ENCODE measurements around the gene PTPRN2.

GRCh38 chr7:158295966-158296797 lies 291.4 kb downstream of the PTPRN2 start:
- TF ChIP-seq EZH2 (IDR thresholded peaks at IDR 0.05; ENCODE audit: borderline replicate concordance, low read depth, low read length, poor library complexity, severe bottlenecking): no peak
- TF ChIP-seq, protein P1, sequence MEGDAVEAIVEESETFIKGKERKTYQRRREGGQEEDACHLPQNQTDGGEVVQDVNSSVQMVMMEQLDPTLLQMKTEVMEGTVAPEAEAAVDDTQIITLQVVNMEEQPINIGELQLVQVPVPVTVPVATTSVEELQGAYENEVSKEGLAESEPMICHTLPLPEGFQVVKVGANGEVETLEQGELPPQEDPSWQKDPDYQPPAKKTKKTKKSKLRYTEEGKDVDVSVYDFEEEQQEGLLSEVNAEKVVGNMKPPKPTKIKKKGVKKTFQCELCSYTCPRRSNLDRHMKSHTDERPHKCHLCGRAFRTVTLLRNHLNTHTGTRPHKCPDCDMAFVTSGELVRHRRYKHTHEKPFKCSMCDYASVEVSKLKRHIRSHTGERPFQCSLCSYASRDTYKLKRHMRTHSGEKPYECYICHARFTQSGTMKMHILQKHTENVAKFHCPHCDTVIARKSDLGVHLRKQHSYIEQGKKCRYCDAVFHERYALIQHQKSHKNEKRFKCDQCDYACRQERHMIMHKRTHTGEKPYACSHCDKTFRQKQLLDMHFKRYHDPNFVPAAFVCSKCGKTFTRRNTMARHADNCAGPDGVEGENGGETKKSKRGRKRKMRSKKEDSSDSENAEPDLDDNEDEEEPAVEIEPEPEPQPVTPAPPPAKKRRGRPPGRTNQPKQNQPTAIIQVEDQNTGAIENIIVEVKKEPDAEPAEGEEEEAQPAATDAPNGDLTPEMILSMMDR (conservative IDR thresholded peaks at IDR 0.05; ENCODE audit: low read depth, low read length): no peak

All from A673 (cell line).